ENCODE measurements around the gene MRPS31. TPM values are rescaled to one million over a fixed set of nuclear protein-coding genes. Genes with fewer than 3 reads are reported as not detected.
A peak's percentile ranks its signal among the peaks of the same experiment; 100 is the strongest.

MRPS31 gene
- 10 to 100 TPM; 35.7 to 36.9 TPM for total RNA-seq

DNA sequence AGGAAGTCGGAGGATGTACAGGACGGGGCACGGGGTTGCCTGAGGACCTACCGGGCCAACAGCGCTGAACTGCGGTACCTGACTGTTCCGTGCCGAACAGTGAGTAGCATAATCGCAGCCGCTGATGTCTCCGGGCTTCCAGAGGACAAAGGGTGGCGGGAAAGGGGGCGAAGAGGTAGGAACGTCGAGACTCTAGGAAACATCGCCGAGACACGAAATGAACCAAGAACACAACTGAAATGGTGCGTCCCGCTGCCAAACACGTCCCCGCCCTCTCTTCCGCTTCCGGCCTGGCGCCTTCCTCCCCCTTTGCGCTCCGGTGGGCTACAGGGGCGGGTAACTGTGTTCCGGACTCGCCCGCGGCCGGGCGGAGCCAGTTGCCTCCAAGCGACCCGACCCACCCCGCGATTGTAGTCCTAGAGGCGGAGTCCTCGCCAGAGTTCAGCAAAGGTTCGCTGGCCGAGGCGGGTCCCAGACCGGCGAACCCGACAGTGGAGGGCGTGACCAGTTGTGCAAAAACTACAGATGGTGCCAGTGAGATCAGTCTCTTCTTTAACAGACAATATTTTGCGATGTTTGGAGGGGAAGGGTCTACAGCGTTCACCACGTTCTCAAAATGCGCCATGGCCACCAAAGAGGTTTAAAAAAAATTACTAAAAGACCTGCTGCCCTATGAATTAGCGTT lies at the start of gene MRPS31:
Gene MRPS31, minus strand, starts transcription at position 257 of the 685 bp plus-strand sequence. Its CDS starts 54 bp downstream, at position 203.
- H3K4me1 Mint-ChIP-seq: peaks cover 26% of the 10 kb centered on the region
- H3K27me3 Mint-ChIP-seq: no peaks in the 10 kb centered on the region
- ATAC-seq (ENCODE audit: low read depth): peak; percentile 98
- H3K36me3 Mint-ChIP-seq: peaks cover 5% of the 10 kb centered on the region
- POLR2A ChIA-PET: interaction anchor here (0.6 to 1.0 kb wide), 4 partner anchors 18 to 672 kb away, joined by 3 to 4 read pairs (median 3); no protein-coding TSS in a partner anchor
- no peaks in the 10 kb centered on the region for H3K9me3 Mint-ChIP-seq
- peak within 1 kb of the TSS; percentile 93 for H3K27ac Mint-ChIP-seq
- peak; percentile 96 for DNase-seq
- peak within 1 kb of the TSS; percentile 95 for H3K4me3 Mint-ChIP-seq

DNA sequence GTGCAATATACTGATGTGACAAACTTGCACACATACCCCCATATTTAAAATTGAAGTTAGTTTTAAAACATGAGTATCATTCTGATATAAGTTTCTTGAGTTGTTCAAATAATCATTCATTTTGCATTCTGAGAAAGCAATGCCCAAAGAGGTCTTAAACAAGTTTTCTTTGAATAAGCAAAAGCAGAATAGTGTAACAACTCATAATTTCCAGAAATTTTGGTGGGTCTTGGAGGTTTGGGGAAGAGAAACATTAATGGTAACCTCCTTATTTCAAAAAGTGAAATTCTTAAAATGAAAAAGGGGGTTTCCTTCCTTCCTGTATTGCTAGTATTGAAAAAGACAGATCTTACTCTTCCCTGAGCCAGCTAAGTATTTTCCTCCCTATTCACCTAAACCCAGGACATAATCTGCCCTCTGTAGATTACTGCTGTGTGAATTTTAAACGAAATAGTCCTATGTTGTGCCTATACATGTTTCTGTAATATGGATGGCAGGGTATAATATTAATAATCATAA lies 48.9 kb upstream of the MRPS31 start:
- H3K4me1 Mint-ChIP-seq: peaks cover 4% of the 10 kb centered on the region
- H3K27me3 Mint-ChIP-seq: no peaks in the 10 kb centered on the region
- no peak overlapping the region for H3K4me3 Mint-ChIP-seq
- POLR2A ChIA-PET: no interaction called here
- DNase-seq (no peak), ATAC-seq (ENCODE audit: low read depth) (no peak)
- H3K9me3 Mint-ChIP-seq: peaks cover 2% of the 10 kb centered on the region
- no peak overlapping the region for H3K27ac Mint-ChIP-seq
- peaks cover 11% of the 10 kb centered on the region for H3K36me3 Mint-ChIP-seq

DNA sequence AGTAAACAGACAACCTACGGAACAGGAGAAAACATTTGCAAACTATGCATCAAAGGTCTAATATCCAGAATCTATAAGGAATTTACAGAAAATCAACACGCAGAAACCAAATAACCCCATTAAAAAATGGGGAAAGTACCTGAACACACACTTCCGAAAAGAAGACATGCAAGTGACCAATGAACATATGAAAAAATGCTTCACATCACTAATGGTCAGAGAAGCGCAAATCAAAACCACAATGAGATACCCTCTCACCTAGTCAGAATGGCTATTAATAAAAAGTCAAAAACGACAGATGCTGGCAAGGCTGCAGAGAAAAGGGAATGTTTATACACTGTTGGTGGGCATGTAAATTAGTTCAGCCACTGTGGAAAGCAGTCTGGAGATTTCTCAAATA lies 47.9 kb upstream of the MRPS31 start:
- Mint-ChIP-seq H3K4me3 (no peak overlapping the region), H3K9me3 (peaks cover 2% of the 10 kb centered on the region), H3K4me1 (peaks cover 6% of the 10 kb centered on the region), H3K27ac (no peak overlapping the region), H3K36me3 (peaks cover 11% of the 10 kb centered on the region), H3K27me3 (no peaks in the 10 kb centered on the region)
- ATAC-seq (ENCODE audit: low read depth) (no peak), DNase-seq (no peak)
- POLR2A ChIA-PET: no interaction called here

DNA sequence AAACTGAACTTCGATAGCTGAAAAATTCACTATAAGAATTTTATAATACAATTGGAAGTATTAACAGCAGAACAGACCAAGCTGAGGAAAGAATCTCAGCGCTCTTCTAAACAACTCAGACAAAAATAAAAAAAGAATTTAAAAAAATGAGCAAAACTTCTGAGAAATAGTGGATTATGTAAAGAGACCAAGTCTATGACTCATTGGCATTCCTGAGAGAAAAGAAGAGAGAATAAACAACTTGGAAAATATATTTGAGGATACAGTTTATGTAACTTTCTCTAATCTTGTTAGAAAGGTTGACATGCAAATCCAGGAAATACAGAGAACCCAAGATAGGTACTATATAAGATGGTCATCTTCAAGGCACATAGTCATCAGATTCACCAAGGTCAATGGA lies 43.8 kb upstream of the MRPS31 start:
- no peak for ATAC-seq (ENCODE audit: low read depth)
- H3K4me1 Mint-ChIP-seq: peaks cover 4% of the 10 kb centered on the region
- H3K9me3 Mint-ChIP-seq: peaks cover 2% of the 10 kb centered on the region
- peaks cover 18% of the 10 kb centered on the region for H3K36me3 Mint-ChIP-seq
- no peaks in the 10 kb centered on the region for H3K27me3 Mint-ChIP-seq
- POLR2A ChIA-PET: interaction anchor here (1.5 kb wide), 1 partner anchor 45 kb away, joined by 6 read pairs; no protein-coding TSS in a partner anchor
- H3K27ac Mint-ChIP-seq: no peak overlapping the region
- no peak for DNase-seq
- no peak overlapping the region for H3K4me3 Mint-ChIP-seq

DNA sequence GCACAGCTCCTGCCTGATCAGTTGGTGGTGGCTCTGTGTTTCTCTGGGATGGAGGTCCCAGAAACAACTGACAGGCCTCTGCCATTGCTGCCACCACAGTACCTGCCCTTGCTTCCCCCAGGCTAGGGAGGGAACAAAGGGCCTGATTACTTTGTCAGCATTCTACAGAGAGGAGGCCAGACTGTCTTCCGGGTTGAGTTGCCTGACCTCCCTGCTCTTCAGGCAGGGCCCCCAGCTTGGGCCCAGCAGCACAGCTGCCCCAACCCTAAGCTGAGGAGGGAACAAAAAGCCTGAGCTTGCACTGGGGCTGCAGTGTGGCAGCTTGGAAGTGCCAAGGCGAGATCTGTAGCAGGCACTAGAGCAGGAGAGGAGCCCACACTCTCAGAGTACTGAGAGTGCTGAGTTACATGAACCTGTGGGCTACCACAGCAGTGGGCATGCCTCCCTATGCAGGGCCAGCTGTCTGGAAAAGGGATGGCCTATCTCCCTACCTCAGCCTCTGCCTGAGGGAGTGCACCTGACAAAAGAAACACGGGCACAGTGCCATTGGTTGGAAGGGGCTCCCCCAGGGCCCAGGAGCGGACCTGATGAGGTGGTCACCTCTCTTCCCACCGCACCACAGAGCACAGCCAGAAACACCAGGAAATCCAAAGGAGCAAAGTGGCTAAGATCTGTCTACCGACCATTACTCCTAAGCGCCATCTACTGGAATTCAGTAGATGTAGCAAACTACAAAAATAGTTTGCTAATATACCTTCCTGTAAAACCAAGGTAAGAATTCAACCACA lies 42.9 kb upstream of the MRPS31 start:
- peaks cover 24% of the 10 kb centered on the region for H3K36me3 Mint-ChIP-seq
- peaks cover 1% of the 10 kb centered on the region for H3K4me1 Mint-ChIP-seq
- H3K9me3 Mint-ChIP-seq: peaks cover 2% of the 10 kb centered on the region
- H3K27me3 Mint-ChIP-seq: no peaks in the 10 kb centered on the region
- peak overlapping the region; percentile 52 for H3K27ac Mint-ChIP-seq
- H3K4me3 Mint-ChIP-seq: no peak overlapping the region
- peak; percentile 67 for ATAC-seq (ENCODE audit: low read depth)
- peak; percentile 39 for DNase-seq
- POLR2A ChIA-PET: interaction anchor here (1.5 kb wide), 1 partner anchor 44 kb away, joined by 6 read pairs; no protein-coding TSS in a partner anchor

DNA sequence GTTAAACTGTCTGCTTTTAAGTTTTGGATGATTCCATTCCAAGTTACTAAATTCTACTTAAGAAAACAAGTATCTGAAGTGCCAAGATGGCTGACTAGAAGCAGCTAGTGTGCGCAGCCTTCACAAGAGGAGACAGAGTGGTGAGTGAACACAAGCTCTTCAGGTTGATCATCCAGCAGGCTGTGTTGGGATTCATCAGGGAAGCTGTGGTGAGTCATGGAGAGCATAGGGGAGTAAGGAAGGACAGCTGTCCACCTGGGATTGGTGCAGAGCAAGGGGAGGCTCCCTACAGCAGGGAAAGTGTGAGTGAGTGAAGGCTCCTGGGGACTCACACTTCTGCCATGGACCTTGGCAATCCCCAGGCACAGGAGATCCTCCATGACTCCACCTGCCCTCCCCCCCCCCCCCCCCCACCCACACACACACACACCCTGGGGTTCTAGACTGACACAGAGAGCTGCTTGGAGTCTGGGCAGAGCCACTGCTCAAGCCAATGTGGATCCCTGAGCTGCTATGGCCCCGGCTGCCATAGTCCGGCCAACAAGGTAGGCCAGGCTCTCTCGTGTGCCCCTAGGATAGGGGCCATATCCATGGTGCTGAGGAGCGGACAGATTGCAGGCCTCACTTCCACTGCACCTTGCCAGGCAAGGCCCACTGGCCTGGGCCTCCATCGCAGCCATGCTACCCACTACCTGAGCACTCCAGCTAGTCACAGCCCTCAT lies 41.9 kb upstream of the MRPS31 start:
- peaks cover 2% of the 10 kb centered on the region for H3K9me3 Mint-ChIP-seq
- DNase-seq (no peak), ATAC-seq (ENCODE audit: low read depth) (no peak)
- H3K36me3 Mint-ChIP-seq: peaks cover 24% of the 10 kb centered on the region
- no peaks in the 10 kb centered on the region for H3K27me3 Mint-ChIP-seq
- POLR2A ChIA-PET: no interaction called here
- H3K27ac Mint-ChIP-seq: peak overlapping the region; percentile 67
- H3K4me3 Mint-ChIP-seq: no peak overlapping the region
- peaks cover 1% of the 10 kb centered on the region for H3K4me1 Mint-ChIP-seq

DNA sequence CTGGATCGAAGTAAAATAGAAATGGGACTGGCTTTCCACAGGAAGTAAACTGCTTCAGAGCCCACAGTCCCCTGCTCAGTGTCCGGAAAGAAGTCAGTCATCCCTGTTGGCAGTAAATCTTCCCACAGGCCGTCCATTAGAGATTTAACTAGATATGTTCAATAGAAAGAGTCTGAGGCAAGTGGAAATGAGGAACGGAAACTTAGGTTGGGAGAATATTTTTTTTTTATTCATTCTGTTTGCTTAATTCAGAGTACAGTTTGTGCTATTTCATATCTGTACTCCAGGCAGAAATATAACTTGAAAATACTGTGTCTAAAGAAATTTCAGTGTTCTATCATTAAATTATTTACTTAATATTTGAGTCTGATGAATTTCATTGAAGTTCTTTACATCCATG lies 41.1 kb upstream of the MRPS31 start:
- Mint-ChIP-seq H3K9me3 (peaks cover 2% of the 10 kb centered on the region), H3K27ac (no peak overlapping the region), H3K4me3 (no peak overlapping the region), H3K36me3 (peaks cover 24% of the 10 kb centered on the region), H3K4me1 (peaks cover 1% of the 10 kb centered on the region), H3K27me3 (no peaks in the 10 kb centered on the region)
- no peak for ATAC-seq (ENCODE audit: low read depth)
- POLR2A ChIA-PET: no interaction called here
- DNase-seq: no peak

DNA sequence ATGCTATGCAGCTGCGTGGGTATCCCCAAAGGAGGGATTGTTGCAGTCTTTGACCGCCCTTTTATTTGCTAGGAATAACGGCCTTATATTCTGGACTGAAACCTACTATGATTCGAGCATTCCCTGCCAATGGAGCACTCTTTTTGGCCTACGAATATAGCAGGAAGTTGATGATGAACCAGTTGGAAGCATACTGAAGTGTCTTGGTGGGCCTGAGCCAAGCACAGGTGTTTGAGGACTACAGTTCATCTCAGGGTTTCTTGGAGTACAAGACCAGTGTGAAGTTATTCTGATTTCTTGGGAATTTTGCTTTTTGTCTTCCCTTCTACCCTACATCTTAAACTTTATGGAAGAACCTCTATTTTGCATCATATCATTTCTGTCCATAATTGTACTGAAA lies 38.5 kb upstream of the MRPS31 start:
- no peaks in the 10 kb centered on the region for H3K27me3 Mint-ChIP-seq
- H3K27ac Mint-ChIP-seq: no peak overlapping the region
- peaks cover 1% of the 10 kb centered on the region for H3K4me1 Mint-ChIP-seq
- ATAC-seq (ENCODE audit: low read depth) (no peak), DNase-seq (no peak)
- H3K9me3 Mint-ChIP-seq: no peaks in the 10 kb centered on the region
- POLR2A ChIA-PET: no interaction called here
- H3K36me3 Mint-ChIP-seq: peaks cover 18% of the 10 kb centered on the region
- H3K4me3 Mint-ChIP-seq: no peak overlapping the region

DNA sequence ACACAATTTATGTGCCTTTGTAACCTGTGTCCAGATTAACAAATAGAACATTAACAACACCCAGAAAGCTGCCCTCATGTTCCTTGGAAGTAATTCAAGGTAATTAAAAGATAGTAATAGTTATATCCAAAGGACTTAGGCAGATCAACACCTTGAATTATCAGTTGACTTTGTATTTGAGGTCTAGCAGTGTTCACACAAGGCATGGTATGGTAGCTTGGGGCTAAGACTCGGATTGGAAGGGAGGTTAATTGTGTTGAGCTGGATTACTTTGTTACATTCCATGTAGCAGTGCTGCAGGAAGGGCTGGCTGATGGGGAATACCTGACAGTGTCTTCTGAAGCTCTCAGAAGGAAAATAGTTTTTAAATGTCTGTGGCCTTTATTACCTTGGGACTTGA lies 35.3 kb upstream of the MRPS31 start:
- ATAC-seq (ENCODE audit: low read depth) (no peak), DNase-seq (no peak)
- H3K27me3 Mint-ChIP-seq: no peaks in the 10 kb centered on the region
- no peak overlapping the region for H3K27ac Mint-ChIP-seq
- POLR2A ChIA-PET: interaction anchor here (0.8 kb wide), 1 partner anchor 17 kb away, joined by 3 read pairs; the partner anchor contains the start of gene SLC25A15
- H3K4me1 Mint-ChIP-seq: no peaks in the 10 kb centered on the region
- no peaks in the 10 kb centered on the region for H3K9me3 Mint-ChIP-seq
- peaks cover 22% of the 10 kb centered on the region for H3K36me3 Mint-ChIP-seq
- no peak overlapping the region for H3K4me3 Mint-ChIP-seq

DNA sequence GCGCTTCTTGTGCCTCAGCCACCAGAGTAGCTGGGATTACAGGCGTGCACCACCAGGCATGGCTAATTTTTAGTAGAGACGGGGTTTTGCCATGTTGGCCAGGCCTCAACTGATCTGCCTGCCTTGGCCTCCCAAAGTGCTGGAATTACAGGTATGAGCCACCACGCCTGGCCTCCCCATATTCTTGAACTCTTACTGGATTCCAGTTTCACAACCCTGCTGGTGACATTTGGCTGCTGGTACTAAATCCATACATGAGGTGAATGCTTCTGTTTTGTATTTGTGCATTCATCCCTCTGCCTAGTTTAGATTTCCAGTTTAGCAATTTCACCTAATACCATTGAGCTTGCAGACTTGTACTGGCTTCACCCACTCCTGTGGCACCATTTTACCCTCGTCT lies 32.3 kb upstream of the MRPS31 start:
- DNase-seq (no peak), ATAC-seq (ENCODE audit: low read depth) (no peak)
- Mint-ChIP-seq H3K36me3 (peaks cover 24% of the 10 kb centered on the region), H3K9me3 (no peaks in the 10 kb centered on the region), H3K27me3 (no peaks in the 10 kb centered on the region), H3K4me1 (peaks cover 1% of the 10 kb centered on the region), H3K4me3 (no peak overlapping the region), H3K27ac (no peak overlapping the region)
- POLR2A ChIA-PET: no interaction called here

DNA sequence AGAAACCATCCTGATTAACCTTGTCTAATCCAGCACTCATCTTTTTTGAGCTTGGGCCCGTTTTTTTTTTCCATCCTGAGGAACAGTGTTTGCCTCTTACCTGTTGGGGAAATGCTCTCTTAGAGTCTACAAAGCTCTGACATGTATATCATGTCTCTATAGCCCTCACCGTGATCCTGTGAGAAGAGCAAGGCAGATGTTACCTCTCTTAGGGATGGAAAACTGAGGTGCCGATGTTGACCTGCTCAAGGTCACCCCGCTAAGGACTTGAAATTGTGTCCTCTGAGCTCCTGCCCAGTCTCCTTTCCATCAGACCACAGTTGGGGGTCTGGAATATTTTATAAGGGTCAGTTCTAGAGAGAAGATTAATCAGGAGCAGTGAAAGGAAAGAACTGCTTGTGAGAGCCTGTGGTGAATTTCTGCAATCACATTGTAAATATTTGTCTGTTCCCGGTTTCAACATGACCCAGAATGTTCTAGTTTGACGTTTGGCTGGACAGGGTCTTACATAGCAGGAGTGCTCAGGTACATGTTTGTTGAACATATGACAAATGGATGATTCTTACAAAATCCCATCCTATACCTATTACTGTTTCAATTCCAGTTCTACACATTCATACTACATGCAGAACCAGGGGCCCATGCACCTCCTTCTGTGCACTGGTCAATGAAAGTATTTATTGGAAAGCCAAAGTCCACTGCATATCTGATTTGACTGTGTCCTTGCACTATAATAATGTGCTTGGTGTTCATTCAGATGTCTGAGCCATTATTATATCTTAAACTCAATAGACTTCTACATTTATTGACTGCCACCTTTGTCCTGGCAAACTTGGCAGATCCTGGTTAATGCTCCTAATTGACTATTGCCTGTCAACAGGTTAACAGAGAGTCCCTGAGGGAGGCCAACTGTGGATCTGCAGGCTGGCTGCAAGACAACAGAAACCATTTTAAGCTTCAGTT lies 30.5 kb upstream of the MRPS31 start:
- no peak for DNase-seq
- POLR2A ChIA-PET: no interaction called here
- H3K27ac Mint-ChIP-seq: no peak overlapping the region
- H3K9me3 Mint-ChIP-seq: no peaks in the 10 kb centered on the region
- ATAC-seq (ENCODE audit: low read depth): no peak
- H3K27me3 Mint-ChIP-seq: no peaks in the 10 kb centered on the region
- H3K4me3 Mint-ChIP-seq: no peak overlapping the region
- peaks cover 4% of the 10 kb centered on the region for H3K4me1 Mint-ChIP-seq
- peaks cover 23% of the 10 kb centered on the region for H3K36me3 Mint-ChIP-seq

DNA sequence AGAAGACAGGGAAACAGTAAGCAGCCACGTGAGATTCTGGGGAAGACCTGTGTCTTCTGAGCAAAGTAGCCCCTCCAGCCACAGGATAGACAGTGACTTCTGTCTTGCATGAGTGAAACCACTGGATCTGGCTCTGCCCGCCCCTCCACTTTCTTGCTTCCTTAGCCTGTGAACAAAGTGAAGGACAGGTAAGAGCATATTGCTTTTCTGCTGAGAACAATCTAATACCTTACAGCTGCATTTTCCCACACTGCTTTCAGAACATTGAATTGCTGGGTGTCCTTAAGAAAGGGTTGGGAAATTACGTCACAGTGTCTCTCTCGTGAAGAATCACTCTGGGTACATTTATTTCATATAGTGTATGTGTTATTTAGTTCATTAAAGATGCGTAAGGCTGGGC lies 29.6 kb upstream of the MRPS31 start:
- no peak overlapping the region for H3K27ac Mint-ChIP-seq
- H3K4me1 Mint-ChIP-seq: peaks cover 5% of the 10 kb centered on the region
- peaks cover 24% of the 10 kb centered on the region for H3K36me3 Mint-ChIP-seq
- ATAC-seq (ENCODE audit: low read depth) (no peak), DNase-seq (no peak)
- no peaks in the 10 kb centered on the region for H3K9me3 Mint-ChIP-seq
- no peak overlapping the region for H3K4me3 Mint-ChIP-seq
- H3K27me3 Mint-ChIP-seq: no peaks in the 10 kb centered on the region
- POLR2A ChIA-PET: no interaction called here

All from activated naive CD8-positive, alpha-beta T cell treated with anti-CD3 and anti-CD28 coated beads, Interleukin-2, amount 10 ng/mL, durations not matched to agents 7 days and 5 days (primary cell).